ENCODE results near the gene TBC1D23.

DNA sequence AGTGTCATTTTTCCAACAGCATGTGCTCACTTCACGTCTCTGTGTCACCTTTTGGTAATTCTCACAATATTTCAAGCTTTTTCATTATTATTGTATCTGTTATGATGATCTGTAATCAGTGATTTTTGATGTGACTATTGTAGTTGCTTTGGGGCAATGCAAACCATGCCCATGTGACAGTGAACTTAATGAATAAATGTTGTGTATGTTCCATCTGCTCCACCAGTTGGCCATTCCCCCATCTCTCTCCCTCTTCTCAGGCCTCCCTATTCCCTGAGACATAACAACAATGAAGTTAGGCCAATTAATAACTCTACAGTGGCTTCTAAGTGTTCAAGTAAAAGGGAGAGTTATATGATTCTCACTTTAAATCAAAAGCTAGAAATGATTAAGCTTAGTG, 32.5 kb upstream of the TBC1D23 start:
- TF ChIP-seq CTCF (conservative IDR thresholded peaks at IDR 0.05; ENCODE audit: low read length), result no peak
- TF ChIP-seq EZH2phosphoT487 (IDR thresholded peaks at IDR 0.05; ENCODE audit: borderline replicate concordance), result no peak
